HG03378 (cell line): ENCODE results near the gene RIC8B.

Source experiments
- ATAC-seq: cut with Tn5 transposase; IDR thresholded peaks from one replicate; pipeline ENCODE4 v1.9.1; 2021; ENCODE audit warnings: mild to moderate bottlenecking, moderate library complexity; ENCODE audit not compliant: unreplicated experiment

RIC8B gene

GRCh38 chr12:106926657-106927056 lies 152.2 kb downstream of the RIC8B start:
- ATAC-seq, result no peak

GRCh38 chr12:106934277-106934676 lies 159.8 kb downstream of the RIC8B start:
- no peak for ATAC-seq
